HG02973 (cell line): ENCODE data around the gene DISC1.
"Not testable (repeated sequence)": the region's sequence is repeated elsewhere in the genome, so short reads cannot be mapped to it uniquely, and the experiment has no call there.

ENCODE experiments used
- ATAC-seq: cut with Tn5 transposase; IDR thresholded peaks from one replicate; pipeline ENCODE4 v1.9.1; 2021; ENCODE audit warnings: moderate library complexity; ENCODE audit not compliant: unreplicated experiment

The DISC1 gene

DNA sequence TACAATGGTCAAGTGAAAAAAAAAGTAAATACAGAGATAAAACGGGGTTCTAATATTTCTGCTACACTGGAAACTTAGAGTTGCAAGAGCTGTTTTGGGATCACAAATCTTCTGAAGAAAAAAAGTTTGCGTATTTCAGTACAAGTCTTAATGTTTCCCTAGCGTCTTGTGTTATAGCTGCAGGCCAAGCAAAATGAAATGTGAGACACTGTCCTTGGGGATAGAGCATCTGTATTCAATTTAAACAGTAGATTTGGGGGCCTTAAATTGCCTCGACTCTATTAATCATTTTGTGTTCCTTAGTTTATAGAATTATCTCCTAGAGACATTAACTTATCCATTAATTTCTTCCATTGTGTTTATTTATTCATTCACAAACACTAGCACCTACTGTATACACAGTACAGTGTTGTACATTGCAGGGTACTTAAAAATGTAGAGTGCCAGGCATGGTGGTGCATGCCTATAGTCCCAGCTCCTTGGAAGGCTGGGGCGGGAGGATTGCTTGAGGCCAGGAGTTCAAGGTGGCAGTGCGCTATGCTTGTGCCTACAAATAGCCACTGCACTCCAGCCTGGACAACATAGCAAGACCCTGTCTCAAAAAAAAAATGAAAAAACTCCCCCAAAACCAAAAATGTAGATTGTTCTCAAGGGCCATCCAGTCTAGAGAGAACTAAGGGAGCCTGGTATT, 7.9 kb downstream of the DISC1 start:
- no peak for ATAC-seq

DNA sequence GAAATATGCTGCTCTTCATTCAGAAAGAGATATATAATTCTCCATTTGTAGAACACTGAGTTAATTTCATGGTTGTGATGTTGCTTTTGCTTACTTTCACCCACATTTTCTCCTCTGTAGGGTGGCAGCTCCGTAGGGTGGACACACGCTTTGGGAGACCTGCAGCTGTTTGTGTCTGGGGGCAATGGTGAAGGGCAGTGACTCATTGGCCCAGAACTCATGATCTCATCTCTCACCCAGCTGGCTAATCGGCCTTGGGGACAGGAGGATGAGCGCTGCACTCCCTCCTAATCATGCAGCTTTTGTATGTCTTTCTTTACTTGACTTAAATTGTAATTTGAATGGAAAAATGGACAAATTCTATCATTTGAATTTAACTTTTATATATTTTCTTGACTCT, 9.6 kb downstream of the DISC1 start:
- no peak for ATAC-seq

DNA sequence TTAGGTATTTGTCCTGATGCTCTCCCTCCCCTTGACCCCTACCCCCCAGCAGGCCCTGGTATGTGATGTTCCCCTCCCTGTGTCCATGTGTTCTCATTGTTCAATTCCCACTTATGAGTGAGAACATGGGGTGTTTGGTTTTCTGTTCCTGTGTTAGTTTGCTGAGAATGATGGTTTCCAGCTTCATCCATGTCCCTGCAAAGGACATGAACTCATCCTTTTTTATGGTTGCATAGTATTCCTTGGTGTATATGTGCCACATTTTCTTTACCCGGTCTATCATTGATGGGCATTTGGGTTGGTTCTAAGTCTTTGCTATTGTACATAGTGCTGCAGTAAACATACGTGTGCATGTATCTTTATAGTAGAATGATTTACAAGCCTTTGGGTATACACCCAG, 10.3 kb downstream of the DISC1 start:
- ATAC-seq: not testable (repeated sequence)

DNA sequence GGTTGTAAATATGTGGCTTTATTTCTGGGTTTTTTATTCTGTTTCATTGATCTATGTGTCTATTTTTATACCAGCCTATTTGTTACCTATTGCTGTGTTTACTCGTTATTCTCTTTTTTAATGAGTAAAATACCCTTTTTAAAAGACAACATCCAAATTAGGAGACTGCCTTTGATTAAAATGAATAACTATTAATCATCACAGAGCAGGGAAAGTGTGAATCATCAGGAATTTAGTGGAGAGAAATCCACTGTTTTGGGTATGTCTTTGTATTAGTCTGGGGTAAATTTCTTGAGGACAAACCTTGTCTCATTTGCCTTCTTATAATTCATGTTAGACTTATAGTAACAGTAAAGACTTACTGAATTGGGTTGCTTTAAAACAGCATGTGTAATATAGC, 12.1 kb downstream of the DISC1 start:
- no peak for ATAC-seq

DNA sequence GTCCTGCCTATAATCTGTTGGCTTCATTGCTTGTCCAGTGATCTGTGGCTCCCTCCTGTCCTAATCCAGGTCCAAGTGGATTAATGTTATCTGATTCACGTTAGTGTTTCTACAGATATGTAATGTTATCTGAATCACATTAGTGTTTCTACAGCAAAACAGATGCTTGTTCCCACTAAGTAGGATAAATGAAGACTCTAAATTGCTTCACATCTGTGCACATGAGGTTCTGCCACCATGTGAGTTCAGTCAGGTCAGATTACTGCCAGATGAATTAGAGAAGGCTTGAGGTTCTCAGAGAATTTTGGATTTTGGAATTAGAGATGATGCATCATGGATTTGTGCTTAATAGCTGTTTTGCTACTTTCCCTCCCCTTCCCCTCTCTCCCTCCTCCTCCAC, 13.2 kb downstream of the DISC1 start:
- no peak for ATAC-seq

DNA sequence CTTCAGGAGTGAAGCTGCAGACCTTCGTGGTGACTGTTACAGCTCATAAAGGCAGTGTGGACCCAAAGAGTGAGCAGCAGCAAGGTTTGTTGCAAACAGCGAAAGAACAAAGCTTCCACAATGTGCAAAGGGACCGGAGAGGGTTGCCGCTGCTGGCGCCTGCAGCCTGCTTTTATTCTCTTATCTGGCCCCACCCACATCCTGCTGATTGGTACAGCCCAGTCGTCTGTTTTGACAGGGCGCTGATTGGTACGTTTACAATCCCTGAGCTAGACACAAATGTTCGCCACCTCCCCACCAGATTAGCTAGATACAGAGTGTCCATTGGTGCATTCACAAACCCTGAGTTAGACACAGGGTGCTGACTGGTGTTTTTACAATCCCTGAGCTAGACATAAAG, 14.9 kb downstream of the DISC1 start:
- not testable (repeated sequence) for ATAC-seq

DNA sequence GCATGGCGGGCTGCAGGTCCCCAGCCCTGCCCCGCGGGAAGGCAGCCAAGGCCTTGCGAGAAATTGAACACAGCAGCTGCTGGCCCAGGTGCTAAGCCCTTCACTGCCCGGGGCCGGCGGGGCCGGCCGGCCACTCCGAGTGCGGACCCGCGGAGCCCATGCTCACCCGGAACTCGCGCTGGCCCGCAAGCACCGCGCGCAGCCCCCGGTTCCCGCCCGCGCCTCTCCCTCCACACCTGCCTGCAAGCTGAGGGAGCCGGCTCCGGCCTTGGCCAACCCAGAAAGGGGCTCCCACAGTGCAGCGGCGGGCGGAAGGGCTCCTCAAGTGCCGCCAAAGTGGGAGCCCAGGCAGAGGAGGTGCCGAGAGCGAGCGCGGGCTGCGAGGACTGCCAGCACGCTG, 15.5 kb downstream of the DISC1 start:
- ATAC-seq: not testable (repeated sequence)

DNA sequence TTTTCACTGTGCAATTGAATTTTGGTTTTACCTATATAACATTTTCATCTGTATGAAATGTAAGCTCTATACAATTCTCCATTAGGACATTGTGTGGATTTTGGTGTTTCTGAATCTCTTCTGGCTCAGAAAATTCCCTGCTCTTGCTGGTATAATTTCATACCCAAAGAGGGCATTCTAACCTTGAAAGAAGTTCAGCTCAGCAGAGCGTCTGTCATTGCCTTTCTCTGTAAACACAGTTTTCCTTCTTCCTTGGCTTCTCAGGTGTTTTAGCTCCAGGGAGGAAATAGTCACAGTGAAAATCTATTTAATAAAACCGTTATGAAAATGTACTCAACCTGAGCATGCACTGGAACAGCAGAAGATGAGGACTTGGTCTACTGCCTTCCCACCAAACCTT, 16.0 kb downstream of the DISC1 start:
- ATAC-seq: no peak

DNA sequence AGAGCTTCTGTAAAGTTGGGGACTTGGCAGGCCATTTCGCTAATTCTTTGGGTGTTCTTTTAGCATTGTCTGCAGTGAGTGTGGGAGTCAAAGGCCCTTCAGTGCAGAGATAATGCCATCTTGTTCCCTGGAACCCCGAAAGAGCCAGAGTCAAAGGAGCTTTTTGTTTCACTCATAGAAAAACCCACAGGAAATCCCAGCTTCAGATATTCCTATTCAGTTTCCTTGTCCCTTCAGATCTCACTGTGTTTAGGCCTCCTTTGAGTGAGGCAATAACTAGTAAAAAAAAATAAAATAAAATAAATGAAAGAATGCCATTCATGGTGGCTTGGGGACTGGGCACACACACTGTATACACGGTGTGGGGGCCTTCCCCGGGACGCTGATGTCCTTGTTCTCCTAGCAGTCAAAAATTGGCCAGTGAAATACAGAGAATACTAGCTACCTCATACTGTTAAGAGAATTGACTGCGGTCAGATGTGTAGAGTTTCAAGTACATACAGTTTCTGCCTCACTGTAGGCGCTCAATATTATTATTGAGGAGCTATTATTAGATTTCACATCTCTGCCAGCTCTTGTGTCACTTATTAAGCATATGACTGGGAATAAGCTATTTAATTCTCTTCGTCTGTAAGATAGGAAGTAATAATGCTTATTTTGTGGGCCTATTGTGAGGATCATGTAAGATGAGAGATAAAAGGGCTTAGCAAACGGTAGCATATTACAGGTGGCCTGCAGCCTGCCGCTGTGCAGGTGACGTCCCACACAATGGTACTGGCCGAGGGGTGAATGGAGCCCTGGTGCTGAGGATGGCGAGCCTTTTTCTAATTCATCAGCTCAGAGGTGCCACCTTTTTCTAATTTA, 16.7 kb downstream of the DISC1 start:
- no peak for ATAC-seq

DNA sequence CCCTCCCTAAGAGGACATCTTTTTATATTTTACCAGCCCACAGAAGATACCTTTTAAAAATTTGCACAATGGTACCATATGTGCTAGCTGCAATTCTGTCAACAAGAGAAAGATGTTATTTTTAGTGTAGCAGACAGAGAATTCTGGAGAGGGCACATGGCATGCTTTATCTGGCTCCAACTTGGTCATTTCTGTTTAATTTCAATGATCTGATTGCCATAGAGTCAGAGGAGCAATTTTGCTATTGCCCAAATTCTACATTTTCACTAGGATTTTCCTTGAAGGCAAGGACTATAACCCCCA, 17.3 kb downstream of the DISC1 start:
- ATAC-seq: no peak

DNA sequence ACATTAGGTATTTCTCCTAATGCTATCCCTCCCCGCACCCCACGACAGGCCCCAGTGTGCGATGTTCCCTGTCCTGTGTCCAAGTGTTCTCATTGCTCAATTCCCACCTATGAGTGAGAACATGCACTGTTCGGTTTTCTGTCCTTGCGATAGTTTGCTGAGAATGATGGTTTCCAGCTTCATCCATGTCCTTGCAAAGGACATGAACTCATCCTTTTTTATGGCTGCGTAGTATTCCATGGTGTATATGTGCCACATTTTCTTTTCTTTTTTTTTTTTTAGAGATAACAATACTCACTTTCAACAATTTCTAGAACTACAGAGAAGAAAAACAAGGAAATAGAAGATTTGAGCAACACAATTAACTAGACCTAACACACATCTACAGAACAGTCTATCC, 19.0 kb downstream of the DISC1 start:
- not testable (repeated sequence) for ATAC-seq

DNA sequence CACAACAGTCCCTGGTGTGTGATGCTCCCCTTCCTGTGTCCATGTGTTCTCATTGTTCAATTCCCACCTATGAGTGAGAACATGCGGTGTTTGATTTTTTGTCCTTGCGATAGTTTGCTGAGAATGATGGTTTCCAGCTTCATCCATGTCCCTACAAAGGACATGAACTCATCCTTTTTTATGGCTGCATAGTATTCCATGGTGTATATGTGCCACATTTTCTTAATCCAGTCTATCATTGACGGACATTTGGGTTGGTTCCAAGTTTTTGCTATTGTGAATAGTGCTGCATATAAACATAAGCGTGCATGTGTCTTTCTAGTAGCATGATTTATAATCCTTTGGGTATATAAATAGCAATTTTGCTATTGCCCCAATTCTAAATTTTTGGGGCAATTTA, 19.6 kb downstream of the DISC1 start:
- not testable (repeated sequence) for ATAC-seq

DNA sequence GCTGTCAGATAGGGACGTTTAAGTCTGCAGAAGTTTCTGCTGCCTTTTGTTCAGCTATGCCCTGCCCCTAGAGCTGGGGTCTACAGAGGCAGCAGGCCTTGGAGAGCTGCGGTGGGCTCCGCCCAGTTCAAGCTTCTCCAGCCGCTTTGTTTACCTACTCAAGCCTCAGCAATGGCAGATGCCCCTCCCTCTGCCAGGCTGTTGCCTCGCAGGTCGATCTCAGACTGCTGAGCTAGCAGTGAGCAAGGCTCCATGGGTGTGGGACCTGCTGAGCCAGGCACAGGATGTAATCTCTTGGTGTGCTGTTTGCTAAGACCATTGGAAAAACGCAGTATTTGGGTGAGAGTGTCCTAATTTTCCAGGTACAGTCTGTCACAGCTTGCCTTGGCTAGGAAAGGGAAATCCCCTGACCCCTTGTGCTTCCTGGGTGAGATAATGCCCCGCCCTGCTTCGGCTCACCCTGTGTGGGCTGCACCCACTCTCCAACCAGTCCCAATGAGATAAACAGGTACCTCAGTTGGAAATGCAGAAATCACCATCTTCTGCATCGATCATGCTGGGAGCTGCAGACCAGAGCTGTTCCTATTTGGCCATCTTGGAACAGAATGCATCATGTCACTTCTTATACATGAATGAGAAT, 25.2 kb downstream of the DISC1 start:
- ATAC-seq: not testable (repeated sequence)

DNA sequence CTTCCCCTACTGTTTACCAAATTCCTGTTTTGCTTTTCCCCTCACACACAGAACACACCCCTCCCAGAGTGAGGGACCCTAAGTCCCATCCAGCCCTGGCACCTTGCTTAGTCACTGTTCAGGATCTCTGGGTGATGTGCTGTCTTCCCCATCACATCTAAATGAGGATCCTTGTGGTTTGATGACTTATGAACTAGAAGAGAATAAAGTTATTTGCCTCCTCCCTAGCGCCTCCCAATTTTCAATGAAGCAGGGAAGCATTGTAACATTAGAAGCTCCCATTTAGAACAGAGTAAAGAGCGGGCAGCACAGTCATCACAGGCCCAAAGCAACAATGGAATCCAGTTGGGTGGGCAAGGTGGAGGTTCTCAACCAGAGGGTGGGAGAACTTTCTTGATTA, 27.0 kb downstream of the DISC1 start:
- no peak for ATAC-seq

DNA sequence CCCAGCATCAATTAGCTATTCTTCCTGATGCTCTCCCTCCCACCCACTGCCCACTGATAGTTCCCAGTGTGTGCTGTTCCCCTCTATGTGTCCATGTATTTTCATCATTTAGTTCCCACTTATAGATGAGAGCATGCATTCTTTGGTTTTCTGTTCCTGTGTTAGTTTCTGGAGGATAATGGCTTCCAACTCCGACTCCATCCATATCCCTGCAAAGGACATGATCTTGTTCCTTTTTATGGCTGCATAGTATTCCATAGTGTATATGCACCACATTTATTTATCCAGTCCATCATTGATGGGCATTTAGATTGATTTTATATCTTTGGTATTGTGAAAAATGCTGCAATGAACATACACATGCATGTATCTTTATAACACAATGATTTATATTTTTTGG, 30.2 kb downstream of the DISC1 start:
- no peak for ATAC-seq

DNA sequence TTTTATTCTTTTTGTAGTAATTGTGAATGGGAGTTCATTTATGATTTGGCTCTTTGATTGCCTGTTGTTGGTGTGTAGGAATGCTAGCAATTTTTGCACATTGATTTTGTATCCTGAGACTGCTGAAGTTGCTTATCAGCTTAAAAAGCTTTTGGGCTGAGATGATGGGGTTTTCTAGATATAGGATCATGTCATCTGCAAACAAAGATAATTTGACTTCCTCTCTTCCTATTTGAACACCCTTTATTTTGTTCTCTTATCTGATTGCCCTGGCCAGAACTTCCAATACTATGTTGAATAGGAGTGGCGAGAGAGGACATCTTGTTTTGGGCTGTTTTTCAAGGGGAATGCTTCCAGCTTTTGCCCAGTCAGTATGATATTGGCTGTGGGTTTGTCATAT, 31.6 kb downstream of the DISC1 start:
- ATAC-seq: not testable (repeated sequence)

DNA sequence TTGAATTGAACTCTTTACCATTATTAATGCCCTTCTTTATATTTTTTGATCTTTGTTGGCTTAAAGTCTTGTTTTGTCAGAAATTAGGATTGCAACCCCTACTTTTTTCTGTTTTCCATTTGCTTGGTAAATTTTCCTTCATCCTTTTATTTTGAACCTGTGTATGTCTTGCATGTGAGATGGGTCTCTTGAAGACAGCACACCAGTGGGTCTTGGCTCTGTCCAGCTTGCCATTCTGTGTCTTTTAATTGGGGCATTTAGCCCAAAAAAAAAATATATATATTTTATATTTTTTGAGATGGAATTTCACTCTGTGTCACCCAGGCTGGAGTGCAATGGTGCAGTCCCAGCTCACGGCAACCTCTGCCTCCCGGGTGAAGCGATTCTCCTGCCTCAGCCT, 33.6 kb downstream of the DISC1 start:
- ATAC-seq: no peak

DNA sequence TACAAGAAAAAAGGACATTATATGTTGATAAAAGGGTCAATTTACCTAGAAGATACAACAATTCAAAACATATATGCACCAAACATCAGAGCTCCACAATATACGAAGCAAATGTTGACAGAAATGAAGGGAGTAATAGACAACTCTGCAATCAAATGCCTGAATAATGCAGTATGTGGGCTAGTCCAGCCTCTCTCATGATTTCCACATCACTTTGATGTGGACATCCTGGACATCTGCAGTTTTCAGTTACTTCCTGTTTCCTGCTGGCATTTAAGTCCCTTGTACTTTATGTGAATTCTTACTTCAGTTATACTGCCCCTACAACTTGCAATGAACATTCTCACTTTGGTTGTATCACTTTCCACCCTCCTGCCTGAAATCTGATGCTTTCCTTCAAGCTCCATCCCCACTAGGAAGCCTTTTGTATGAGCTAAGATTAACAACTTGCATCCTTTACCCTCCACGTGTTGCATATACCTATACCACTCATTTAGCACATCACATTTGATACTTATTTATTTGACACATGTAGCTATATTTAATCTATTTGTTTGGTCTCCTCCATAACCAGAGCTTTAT, 36.7 kb downstream of the DISC1 start:
- no peak for ATAC-seq

DNA sequence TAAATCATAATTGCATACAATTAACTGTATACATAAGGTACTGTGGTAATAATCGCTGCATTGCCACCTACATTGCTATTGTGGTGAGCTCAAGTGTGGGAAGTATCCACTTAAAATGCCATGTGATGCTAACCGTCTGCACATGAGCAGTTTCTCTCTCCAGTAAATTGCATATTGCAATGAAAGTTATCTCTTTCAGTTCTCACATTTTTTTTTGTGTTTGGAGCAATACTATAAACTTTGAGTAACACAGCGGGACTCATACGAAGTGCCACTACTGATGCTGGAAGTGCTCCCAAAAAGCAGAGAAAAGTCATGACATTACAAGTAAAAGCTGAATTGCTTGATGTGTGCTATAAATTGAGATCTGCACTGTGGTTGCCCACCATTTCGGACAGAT, 38.5 kb downstream of the DISC1 start:
- no peak for ATAC-seq

DNA sequence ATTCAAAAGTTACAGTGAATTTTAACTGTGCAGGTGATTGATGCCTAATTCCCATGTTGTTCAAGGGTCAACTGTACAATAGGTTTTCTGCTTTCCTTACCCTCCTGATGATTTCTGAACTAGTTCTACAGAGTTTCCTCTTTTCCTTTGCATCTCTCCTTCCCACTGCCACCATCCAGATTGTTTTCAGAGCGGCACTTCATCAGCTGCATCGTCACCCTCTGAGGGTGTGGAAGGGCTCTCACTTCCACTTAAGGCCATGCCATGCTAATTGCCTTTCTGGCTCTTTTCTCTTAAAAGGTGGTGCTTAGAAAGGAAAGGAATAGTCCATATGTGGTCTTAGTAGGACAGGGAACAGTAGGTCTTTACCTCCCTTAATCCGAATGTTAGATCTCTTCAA, 39.1 kb downstream of the DISC1 start:
- no peak for ATAC-seq

DNA sequence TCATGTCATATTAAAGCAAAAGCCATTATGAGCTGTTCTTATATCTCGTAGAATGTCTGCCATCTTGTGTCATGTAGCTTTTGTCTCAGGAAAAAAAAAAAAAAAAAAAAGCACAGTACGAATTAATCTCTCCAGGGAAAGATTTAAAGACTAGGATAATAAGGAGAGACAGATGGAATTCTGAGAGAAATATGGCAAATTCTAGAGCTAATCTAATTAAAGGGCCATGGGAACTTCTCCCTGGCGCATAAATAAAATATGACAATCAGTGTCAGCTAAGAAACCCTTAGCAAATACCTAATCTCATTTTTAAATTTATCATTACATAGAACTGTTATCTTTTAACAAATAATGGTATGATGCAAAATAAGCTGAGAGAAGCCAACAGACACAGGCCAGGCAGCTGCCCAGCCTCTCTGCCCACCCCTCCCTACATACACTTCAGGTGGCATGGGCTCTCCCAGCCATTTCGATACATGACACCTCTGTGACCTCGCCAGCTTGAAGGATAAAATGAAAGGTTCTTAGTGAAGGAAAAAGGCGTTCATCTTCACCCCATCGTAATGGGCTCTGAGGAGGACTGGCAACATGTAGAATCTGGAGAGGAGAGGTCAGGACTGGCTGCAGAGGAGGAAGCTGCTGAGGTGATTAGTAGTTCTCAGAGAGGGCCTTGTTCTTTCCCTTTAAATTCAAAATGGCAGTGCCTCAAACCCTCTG, 39.8 kb downstream of the DISC1 start:
- no peak for ATAC-seq
